K562 (cell line): ENCODE data around the gene RHEBL1. TPM values are rescaled to one million over a fixed set of nuclear protein-coding genes. Genes with fewer than 3 reads are reported as not detected.

ENCODE experiments used
- ATAC-seq: fragments of 200-7000 bp; cut with Tn5 transposase; 3 replicates; pipeline ENCODE4 v1.9.1; 2020; ENCODE audit warnings: moderate library complexity
- BruUV-seq: library from RNA; stranded (reverse); fragments of 400-500 nt; replicated peaks from 2 replicates; lab custom pipeline; 2021; lab: Mats Ljungman, UMichigan
- CTCF ChIA-PET: fragments of 300-600 bp; formaldehyde crosslinking; extraction: SDS; loops from one replicate; lab custom pipeline; 2021; ENCODE audit warnings: low intra/inter-chr PET ratio; lab: Yijun Ruan, JAX
- POLR2A ChIA-PET: fragments of 300-600, 350-650 bp; sonication (Branson Sonifier 250); formaldehyde crosslinking; extraction: SDS; loops from one replicate; lab custom pipeline; 2021; ENCODE audit warnings: antibody characterized with exemption, inconsistent platforms; lab: Yijun Ruan, JAX
- DNase-seq, 4 experiments: peaks; one replicate each; pipeline versions ENCODE4 v3.0.0 to v3.0.0-alpha.2; 2011 to 2018; ENCODE audit warnings: low spot score in 3 of 4, mixed read lengths in 3 of 4; ENCODE audit errors: extremely low read depth in 1 of 4
- FAIRE-seq: peaks from 2 replicates; lab custom pipeline; 2011; peaks lifted over from hg19 to GRCh38; lab: Jason Lieb, UNC
- H2AFZ ChIP-seq: 2 replicates; pipeline ENCODE4 v1.6.0; 2011; ENCODE audit warnings: low read depth, low read length, control low read depth, inconsistent platforms
- H3K27ac ChIP-seq: fragments of 200-600 bp; 3 replicates; pipeline ENCODE4 v1.8.0; 2011; ENCODE audit warnings: low read depth, mild to moderate bottlenecking, control low read depth, inconsistent platforms, low read length, moderate library complexity, mixed read lengths; ENCODE audit errors: extremely low read depth
- H3K27me3 ChIP-seq, 2 experiments: fragments of 300-600 bp in 1 of 2; 2 replicates in 1 of 2; 3 replicates in 1 of 2; pipeline versions ENCODE4 v1.6.0 to v1.8.0; 2011; ENCODE audit warnings: inconsistent platforms in 2 of 2, low read length in 2 of 2, mild to moderate bottlenecking in 1 of 2, mixed read lengths in 1 of 2, moderate library complexity in 1 of 2; ENCODE audit not compliant: control insufficient read depth in 2 of 2, insufficient read depth in 2 of 2
- H3K36me3 ChIP-seq: fragments of 300-600 bp; 3 replicates; pipeline ENCODE4 v1.8.0; 2011; ENCODE audit warnings: mild to moderate bottlenecking, low read length, inconsistent platforms; ENCODE audit not compliant: control insufficient read depth, insufficient read depth
- H3K4me1 ChIP-seq, 2 experiments: fragments of 200-600 bp in 1 of 2; replicated peaks in 1 of 2; 2 replicates in 1 of 2; 3 replicates in 1 of 2; pipeline versions ENCODE4 v1.5.1 to v1.8.0; 2011; ENCODE audit warnings: inconsistent platforms in 2 of 2, low read length in 2 of 2, mild to moderate bottlenecking in 1 of 2, mixed read lengths in 1 of 2, moderate library complexity in 1 of 2; ENCODE audit not compliant: control insufficient read depth in 2 of 2, insufficient read depth in 2 of 2
- H3K4me2 ChIP-seq: 2 replicates; pipeline ENCODE4 v1.6.1; 2011; ENCODE audit warnings: low read length, control low read depth, inconsistent platforms, mixed read lengths; ENCODE audit not compliant: insufficient read depth
- H3K4me3 ChIP-seq: fragments of 200-600 bp; sonication (generic), shearing (Covaris generic); 2 replicates; pipeline ENCODE4 v1.5.1; 2016; ENCODE audit warnings: control low read depth, inconsistent platforms
- H3K79me2 ChIP-seq: fragments of 200-600 bp; 3 replicates; pipeline ENCODE4 v1.8.0; 2011; ENCODE audit warnings: low read length, inconsistent platforms; ENCODE audit not compliant: control insufficient read depth, insufficient read depth
- H3K9ac ChIP-seq, 2 experiments: 2 replicates each; pipeline versions ENCODE4 v1.6.0 to v1.6.1; 2011; ENCODE audit warnings: low read depth in 2 of 2, low read length in 2 of 2, control low read depth in 1 of 2, inconsistent platforms in 1 of 2, mild to moderate bottlenecking in 1 of 2, mixed read lengths in 1 of 2; ENCODE audit not compliant: insufficient read depth in 1 of 2
- H3K9me1 ChIP-seq: one replicate; pipeline ENCODE4 v1.6.0; 2011; ENCODE audit warnings: inconsistent platforms, mild to moderate bottlenecking, low read length, moderate library complexity; ENCODE audit not compliant: control insufficient read depth, insufficient read depth
- H3K9me3 ChIP-seq: replicated peaks from 2 replicates; pipeline ENCODE4 v1.5.1; 2011; ENCODE audit warnings: low read depth, low read length, inconsistent platforms; ENCODE audit not compliant: control insufficient read depth, insufficient read depth
- H4K20me1 ChIP-seq: replicated peaks from 2 replicates; pipeline ENCODE4 v1.6.1; 2011; ENCODE audit warnings: low read length, inconsistent platforms, mixed read lengths; ENCODE audit not compliant: control insufficient read depth, insufficient read depth
- ADNP ChIP-seq: fragments of 200-800 bp; sonication (Bioruptor generic); IDR thresholded peaks from 2 replicates; pipeline ENCODE4 v1.6.1; 2016; ENCODE audit warnings: missing genetic modification characterization, missing compliant biosample characterization
- POLR2G ChIP-seq: fragments of 200-400 bp; formaldehyde crosslinking; IDR thresholded peaks from 2 replicates; pipeline ENCODE4 v1.6.1; 2017; ENCODE audit warnings: low read depth, mild to moderate bottlenecking, antibody characterized with exemption, low read length, moderate library complexity
- RBFOX2 ChIP-seq: fragments of 200-400 bp; formaldehyde crosslinking; IDR thresholded peaks from 2 replicates; pipeline ENCODE4 v1.6.1; 2017; ENCODE audit warnings: low read depth, mild to moderate bottlenecking, low read length, moderate library complexity
- STAT5B ChIP-seq: fragments of 250-450 bp; sonication (Bioruptor Pico); IDR thresholded peaks from 2 replicates; pipeline ENCODE4 v1.8.0; 2021; ENCODE audit warnings: mild to moderate bottlenecking, inconsistent platforms
- ZBTB33 ChIP-seq: sonication (generic); formaldehyde crosslinking; IDR thresholded peaks from 2 replicates; pipeline ENCODE4 v1.8.1; 2023; ENCODE audit warnings: mild to moderate bottlenecking, missing genetic modification reagents
- WGBS: fragments of 100-300 bp; shearing (Covaris generic); methylation state at CpG from one replicate; pipeline ENCODE4 v1.1.6; 2016; ENCODE audit warnings: low coverage, mixed read lengths; ENCODE audit not compliant: insufficient coverage; ENCODE audit errors: missing lambda C conversion rate; 5-methylcytosine and 5-hydroxymethylcytosine counted together
- in situ Hi-C: fragments of 300-500 bp; cut with MboI; formaldehyde crosslinking; loops from 4 replicates; pipeline ENCODE4 v1.15.0; 2018; ENCODE audit warnings: inconsistent platforms, mixed read lengths
- intact Hi-C: fragments of 100-400 bp; cut with micrococcal nuclease; formaldehyde crosslinking; loops from 2 replicates; pipeline ENCODE4 v1.14.2; 2022
- polyA plus RNA-seq, 8 experiments: library from polyadenylated mRNA; depleted of rRNA in 4 of 8; stranded (reverse) in 5 of 8; unstranded in 3 of 8; fragments of >200 nt; fragmentation: Nextera tagmentation in 2 of 8; fragmentation: Illumina TruSeq in 1 of 8; extraction: Ambion mirVana in 2 of 8; extraction: Trizol in 1 of 8; gene quantifications; 2 replicates each; pipeline versions ENCODE4 v1.2.1 to v1.2.3, GENCODE V29; 2011 to 2014; ENCODE audit warnings: inconsistent platforms in 1 of 8, missing spikeins in 1 of 8
- total RNA-seq, 7 experiments: library from RNA; depleted of rRNA in 6 of 7; stranded (reverse); fragments of >200 nt in 6 of 7; fragmentation: Illumina TruSeq in 2 of 7; extraction: Trizol in 2 of 7; gene quantifications; 2 replicates each; pipeline versions ENCODE4 v1.2.1 to v1.2.3, GENCODE V29; 2011 to 2021; ENCODE audit warnings: low replicate concordance in 1 of 7

RHEBL1 gene
- total and polyA plus RNA-seq, 9 of the 15 experiments (the other 6 are each of a cell fraction or from before 2014, with no cell fraction given), result 4.3 to 36.1 (median 8.2) TPM

- in situ Hi-C loops (no loop called here), intact Hi-C loops (no loop called here)
- DNase-seq (no peak), ATAC-seq (no peak), FAIRE-seq (no peak)
- no peaks in the 10 kb centered on the region for H3K9me3 ChIP-seq
- H3K79me2 ChIP-seq, result no peaks in the 10 kb centered on the region
- no peak overlapping the region for H3K27ac ChIP-seq
- no peaks in the 10 kb centered on the region for H3K27me3 ChIP-seq
- POLR2A ChIA-PET, result interaction anchor here (1.1 to 12.9 kb wide), 9 partner anchors 9 to 93 kb away, joined by 3 to 78 read pairs (median 9); partner anchors contain the start of genes PRKAG1 and TUBA1B
- no peak overlapping the region for H3K4me3 ChIP-seq
- H4K20me1 ChIP-seq, result no peaks in the 10 kb centered on the region; the same call in 1 of the 2 replicates
- H3K9me1 ChIP-seq, result no peaks in the 10 kb centered on the region
- peak; percentile 48; the same call in 1 of the 2 replicates for TF ChIP-seq POLR2G
- no peak for TF ChIP-seq STAT5B
- TF ChIP-seq RBFOX2, result 0 out of 2 replicates have a peak, but pooled peaks have one; percentile 14
- TF ChIP-seq ZBTB33, result peak; percentile 41; the same call in 1 of the 2 replicates
- TF ChIP-seq ADNP, result no peak
- H2AFZ ChIP-seq, result no peak overlapping the region
- H3K36me3 ChIP-seq, result peaks cover 97% of the 10 kb centered on the region
- no TSS peak for BruUV-seq
- 0 out of 5 replicates have a peak, but pooled peaks cover 0 to 3% of the 10 kb centered on the region in 2 experiments for H3K4me1 ChIP-seq
- CTCF ChIA-PET, result no interaction called here
- WGBS, result 98% methylated on average over 20 of the region's 20 CpGs
- no peak overlapping the region for H3K9ac ChIP-seq
- H3K4me2 ChIP-seq, result no peak overlapping the region
Measured at GRCh38 chr12:49038291-49038955, 31.4 kb downstream of the RHEBL1 start.
